NCI-H345 (cell line): ENCODE results near the gene IQCK.

Experiments used
- DNase-seq: peaks from one replicate; lab custom pipeline; 2025; lab: John Stamatoyannopoulos, UW

The IQCK gene

DNA sequence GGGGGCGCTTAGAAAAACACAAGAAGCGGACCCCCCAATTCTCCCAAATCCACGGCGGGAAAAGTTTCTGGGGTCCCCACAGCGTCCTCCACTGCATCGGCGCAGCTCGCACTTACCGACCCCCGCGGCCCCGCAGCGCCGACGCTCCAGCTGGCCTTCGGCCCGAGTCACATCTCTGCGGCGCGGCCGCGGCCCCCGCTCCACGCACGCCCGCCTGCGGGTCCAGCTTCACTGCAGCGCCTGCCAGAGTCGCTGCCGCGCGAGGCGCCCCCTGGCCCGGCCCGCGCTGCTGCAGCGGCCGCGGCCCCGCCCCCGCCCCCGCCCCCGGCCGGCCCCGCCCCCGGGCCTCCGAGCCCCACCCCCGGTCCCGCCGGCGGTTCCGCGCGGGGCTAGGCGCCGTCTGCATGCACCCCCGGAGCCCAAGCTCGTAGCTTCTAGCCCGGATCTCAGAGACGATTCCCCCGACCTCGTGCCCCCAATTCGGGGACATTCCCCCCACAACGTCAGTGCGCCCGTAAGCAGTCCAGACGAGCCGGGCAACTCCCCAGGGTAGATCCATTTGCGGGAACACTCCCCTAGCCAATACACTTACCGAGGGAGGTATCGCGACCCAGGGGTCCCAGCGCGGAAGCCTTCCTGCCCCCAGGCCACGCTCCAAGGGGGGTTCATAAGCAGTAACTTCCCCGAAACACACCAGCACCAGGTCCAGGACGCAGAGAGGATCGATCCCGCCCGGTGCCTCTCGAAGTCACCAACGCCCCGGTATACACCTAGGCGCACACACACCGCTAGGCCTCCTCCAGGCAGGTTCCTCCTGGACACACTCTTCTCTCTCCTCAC is 166.8 kb downstream of the IQCK start, which contains the start of gene GPRC5B:
Gene GPRC5B, minus strand, starts transcription at position 238 of the 840 bp plus-strand sequence. CDS start 12,003 bp downstream, outside the sequence.
- peak; percentile 73 for DNase-seq

DNA sequence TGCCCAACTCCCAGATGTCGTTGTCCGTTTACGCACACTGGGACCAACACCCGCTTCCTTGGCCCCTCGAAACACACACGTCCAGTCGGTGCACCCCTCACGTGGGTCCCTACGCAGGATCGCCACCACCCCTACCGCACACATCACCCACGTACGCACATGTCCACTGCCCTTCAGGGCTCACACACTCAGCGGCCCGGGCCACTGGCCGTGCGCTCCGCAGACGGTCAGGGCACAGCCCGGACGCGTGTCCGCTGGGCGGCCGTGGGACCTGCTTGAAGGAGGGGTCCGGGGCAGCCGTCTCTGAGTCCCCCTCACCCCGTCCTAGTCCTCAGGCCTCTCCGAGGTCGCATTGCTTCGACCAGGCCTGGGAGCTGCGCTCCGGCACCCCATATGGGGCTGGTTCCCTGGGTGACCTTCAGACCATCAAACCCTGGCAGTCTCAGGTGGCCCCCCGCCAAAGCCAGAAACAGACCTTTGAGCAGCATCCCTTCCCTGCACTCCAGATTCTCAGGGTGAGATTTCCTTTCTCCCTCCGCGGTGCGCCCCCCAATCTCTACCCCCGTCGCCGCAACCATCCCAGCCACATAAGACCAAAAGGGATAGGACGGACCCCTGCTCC is 167.5 kb downstream of the IQCK start:
- DNase-seq, result no peak

DNA sequence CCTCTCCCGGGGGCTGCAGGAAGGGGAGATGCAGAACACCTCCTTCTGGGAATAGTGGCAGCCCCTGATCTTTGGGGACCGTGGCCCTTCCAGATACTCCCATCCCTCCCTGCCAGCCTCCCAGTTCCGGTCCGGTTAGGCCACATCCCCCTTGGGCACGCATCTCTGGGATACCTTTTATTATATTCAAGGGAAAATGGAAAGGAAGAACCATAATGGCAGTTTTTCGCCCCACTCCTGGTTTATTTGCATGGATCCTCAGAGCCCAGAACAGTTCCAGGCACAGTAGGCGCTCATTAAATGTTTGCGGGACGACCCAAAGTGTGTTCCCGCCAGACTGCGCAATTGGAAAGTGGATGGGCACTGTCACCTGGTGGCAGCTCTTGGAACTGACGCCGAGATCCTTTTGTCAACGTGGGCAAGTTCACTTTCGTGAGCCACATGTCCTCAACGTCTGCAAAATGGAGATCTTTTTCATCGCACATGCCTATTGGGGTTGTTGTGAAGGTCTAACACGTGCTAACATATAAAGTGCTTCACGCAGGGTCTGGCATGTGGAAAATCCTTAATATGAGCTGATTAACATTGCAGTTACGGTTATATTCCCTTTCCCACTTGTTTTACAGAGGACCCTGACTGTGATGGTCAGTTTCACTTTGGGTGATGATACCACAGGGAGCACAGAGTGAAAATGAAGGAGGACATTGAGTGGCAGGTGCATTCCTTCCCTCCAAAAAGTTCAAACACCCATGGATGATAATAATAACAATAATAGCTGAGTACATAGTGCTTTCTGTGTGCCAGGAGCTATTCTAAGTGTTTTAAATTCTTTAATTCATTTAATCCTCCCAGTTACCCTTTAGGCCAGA is 168.2 kb downstream of the IQCK start:
- DNase-seq, result peak; percentile 81

DNA sequence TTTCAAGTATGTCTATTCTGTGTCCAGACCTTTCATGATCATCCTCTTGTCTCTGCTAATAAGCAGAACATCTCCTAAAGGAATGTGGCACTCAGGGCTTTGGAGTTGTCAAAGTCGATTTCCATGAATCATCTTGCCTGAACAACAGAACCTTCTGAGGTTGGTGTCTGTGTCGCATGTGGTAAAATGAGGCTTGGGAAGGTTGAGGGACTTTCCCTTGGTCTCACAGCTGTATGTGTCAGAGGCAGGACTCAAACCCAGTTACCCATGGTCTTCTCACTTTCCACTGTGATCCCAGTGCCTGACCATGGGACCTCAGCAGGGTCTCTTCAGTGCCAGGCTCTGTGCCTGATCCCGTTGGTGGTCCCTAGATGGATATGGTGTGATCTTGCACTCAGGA is 170.8 kb downstream of the IQCK start:
- DNase-seq, result no peak

DNA sequence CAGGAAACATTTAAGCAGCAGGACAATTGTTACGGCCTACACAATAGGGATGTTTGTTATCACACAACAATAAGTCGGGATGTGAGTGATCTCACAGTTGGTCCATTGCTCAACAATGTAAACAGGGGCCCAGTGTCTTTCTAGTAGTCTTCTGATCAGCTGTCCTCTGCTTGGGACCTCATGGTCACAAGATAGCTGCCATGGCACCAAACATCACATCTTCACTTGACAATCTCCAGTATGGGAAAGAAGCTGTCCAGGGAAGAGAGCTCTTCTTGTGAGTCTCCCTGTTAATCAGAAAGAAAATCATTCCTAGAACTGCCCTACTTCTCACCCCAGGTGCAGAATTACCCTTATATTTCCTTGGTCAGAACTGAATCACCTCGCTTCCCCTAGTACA is 172.8 kb downstream of the IQCK start:
- no peak for DNase-seq

DNA sequence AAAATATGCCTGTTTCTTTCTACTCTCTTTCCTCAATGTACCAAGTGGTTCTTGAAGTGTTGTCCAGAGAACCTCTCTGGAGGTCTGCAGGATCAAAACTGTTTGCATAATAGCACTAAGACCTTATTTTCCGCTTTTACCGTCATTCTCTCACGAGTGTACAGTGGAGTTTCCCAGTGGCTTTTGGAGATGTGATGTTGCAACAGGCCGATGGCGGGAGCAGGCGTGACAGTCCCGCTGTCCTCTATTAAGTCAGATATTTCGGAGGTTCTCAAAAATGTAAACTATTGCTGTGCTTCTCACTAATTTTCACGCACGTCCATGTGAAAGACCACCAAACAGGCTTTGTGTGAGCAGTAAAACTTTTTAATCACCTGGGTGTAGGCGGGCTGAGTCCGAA is 174.8 kb downstream of the IQCK start:
- DNase-seq, result no peak

DNA sequence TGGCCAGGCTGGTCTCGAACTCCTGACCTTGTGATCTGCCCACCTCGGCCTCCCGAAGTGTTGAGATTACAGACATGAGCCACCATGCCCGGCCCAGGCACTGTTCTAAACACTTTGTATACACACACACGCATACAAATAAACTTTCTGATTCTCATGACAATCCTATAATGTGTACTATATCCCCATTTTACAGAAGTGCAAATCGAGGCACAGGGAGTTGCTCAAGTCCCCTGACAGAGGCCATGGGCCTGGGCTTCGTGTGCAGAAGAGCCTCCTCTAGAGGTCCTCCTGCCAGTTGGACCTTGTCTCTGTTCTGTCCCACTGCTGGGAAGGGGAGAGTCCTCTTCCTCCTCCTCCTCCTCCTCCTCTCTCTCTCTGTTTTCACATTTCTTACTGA is 176.5 kb downstream of the IQCK start:
- no peak for DNase-seq

DNA sequence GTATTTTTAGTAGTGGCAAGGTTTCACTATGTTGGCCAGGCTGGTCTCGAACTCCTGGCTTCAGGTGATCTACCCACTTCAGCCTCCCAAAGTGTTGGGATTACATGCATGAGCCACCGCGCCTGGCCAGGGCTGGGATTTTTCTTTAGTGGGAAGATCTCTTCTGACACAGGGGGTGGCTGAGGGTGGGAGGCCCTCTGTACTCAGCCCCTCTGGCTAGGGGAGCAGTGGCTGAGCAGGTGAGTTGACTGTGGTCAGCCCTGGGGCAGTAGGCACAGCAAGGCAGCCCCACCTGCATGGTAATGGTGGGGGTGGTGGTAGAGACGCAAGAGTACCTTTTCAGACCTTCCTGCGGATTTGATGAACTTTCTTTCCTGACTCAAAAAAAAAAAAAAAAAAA is 178.9 kb downstream of the IQCK start:
- DNase-seq, result no peak

DNA sequence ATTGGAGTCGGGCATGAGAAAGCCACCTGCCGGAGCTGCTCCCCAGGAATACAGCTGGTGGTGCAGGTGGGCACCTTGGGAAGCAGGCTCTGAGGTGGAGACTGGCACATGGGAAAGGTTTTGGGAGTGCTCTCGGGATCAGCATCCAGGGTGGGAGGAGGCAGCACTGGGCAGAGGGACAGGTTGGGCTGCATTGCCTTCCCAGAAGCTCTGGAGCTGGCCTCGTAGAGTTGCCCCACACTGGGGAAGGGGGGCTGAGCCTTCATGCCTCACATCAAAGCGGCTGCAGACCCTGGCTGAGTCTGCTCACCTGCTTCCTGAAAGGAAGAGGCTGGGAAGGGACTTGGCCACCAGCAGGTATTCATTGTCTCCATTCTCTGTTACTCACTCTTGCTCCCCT is 180.1 kb downstream of the IQCK start:
- no peak for DNase-seq

DNA sequence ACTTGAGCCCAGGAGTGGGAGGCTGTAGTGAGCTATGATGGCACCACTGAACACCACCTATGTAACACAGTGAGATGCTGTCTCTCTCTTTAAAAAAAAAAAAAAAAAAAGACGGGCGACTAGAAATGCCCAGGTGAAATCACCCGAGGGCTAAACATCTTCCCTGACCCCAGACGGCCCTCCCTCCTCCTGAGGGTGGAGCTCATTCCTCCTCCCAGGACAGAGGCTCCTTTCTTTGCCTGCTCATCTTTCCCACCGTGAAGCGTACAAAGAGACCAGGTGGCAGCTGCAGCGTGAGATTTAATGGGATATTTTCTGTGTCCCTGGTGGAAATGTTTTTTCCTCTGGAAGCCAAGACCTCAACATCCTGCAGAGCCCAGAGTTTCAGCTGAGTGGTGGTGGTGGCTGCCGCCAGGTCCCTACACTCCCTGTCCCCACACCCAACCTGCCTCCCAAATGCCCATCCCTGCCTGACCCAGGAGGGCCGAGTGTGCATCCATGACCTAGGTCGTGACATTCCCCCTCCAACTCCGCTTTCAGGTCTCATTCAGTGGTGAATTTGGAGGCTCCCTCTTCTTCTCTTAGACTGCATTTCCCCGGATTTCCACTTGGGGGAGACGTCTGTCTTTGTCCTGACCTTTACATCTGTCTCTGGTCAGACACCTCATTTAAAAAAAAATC is 181.0 kb downstream of the IQCK start:
- peak; percentile 65 for DNase-seq

DNA sequence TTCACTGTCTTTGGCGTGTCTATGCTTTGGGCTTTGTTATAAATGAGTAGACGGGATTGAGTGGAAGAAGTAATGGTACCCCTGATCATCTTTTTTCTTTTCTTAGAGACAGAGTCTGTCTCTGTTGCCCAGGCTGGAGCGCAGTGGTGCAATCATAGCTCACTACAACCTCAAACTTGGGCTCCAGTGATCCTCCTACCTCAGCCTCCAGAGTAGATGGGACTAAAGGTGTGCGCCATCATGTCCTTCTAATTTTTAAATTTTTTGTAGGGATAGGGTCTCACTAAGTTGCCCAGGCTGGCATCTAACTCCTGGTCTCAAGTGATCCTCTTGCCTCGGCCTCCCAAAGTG is 181.5 kb downstream of the IQCK start:
- no peak for DNase-seq

DNA sequence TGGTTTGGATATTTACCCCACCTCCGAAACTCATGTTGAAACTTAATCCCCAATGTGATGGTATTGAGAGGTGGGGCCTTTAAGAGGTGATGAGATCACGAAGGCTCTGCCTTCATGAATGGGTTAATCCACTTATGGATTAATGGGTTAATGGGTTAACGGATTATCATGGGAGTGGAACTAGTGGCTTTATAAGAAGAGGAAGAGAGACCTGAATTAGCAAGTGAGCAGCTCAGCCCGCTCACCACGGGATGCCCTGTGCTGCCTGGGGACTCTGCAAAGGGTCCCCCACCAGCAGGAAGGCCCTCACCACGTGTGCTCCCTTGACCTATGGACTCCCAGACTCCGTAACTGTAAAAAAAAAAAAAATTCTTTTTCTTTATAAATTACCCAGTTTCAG is 183.1 kb downstream of the IQCK start:
- DNase-seq, result no peak

DNA sequence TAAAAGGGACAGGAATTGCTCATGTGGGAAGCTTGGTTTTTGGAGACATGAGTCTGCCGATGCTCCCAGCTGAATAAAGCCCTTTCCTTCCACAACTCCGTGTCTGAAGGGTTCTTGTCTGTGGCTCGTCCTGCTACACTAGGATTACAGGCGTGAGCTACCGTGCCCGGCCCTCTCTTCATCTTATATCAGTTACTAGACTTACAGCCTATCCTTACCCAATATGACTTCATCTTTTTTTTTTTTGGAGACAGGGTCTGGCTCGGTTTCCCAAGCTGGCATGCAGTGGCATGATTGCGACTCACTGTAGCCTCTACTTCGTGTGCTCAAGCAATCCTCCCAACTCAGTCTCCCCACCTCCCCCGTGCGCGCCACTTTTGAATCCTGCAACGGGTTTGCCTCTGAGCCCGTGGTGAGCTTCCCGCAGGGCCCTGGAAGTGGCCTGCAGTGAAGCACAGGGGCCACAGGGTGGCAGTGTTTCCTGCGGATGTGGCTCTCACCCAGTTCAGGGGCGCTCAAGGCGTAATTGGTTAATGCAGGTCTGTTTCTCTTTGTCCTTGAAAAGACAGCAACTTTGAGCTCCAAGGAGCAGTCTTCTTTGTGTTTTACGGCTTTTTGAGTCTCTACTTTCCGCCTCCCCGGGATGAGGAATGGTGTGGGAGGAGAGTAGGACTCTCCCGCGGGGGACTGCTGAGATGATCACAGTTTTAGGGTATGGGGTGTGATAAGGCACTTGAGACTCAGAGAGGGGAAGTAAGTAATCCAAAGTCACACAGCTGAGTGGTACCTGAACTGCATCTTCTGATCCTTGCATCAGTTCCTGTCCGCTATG is 189.3 kb downstream of the IQCK start:
- peak; percentile 67 for DNase-seq
